ENCODE data around the gene IQSEC3. TPM values are rescaled to one million over a fixed set of nuclear protein-coding genes. Genes with fewer than 3 reads are reported as not detected.
"Not testable (repeated sequence)": the region's sequence is repeated elsewhere in the genome, so short reads cannot be mapped to it uniquely, and the experiment has no call there.

Gene IQSEC3
- polyA plus RNA-seq, 1 donor = 2.7 TPM

- Histone ChIP-seq H3K36me3 (ENCODE audit: control insufficient read depth, insufficient read depth, low read length) (no peaks in the 10 kb centered on the region), H3K27me3 (ENCODE audit: control insufficient read depth, insufficient read depth, low read length) (peaks cover 32% of the 10 kb centered on the region), H3K9me3 (ENCODE audit: control insufficient read depth, low read depth, low read length) (peaks cover 3% of the 10 kb centered on the region), H3K4me1 (ENCODE audit: control insufficient read depth, insufficient read depth, low read length) (peaks cover 6% of the 10 kb centered on the region), H3K27ac (ENCODE audit: low read length) (no peak overlapping the region), H3K4me3 (ENCODE audit: low read length) (no peak overlapping the region)
- DNase-seq = no peak
- WGBS (ENCODE audit: insufficient coverage, low lambda C conversion rate) = no CpG with 5 or more reads among the region's 6 CpGs
Observed at GRCh38 chr12:215116-215515, 148.5 kb downstream of the IQSEC3 start.

GRCh38 chr12:217029-217428 is 150.5 kb downstream of the IQSEC3 start:
- DNase-seq; H3K36me3 ChIP-seq (ENCODE audit: control insufficient read depth, insufficient read depth, low read length); H3K9me3 ChIP-seq (ENCODE audit: control insufficient read depth, low read depth, low read length); H3K4me1 ChIP-seq (ENCODE audit: control insufficient read depth, insufficient read depth, low read length); H3K4me3 ChIP-seq (ENCODE audit: low read length); H3K27ac ChIP-seq (ENCODE audit: low read length): not testable (repeated sequence)
- WGBS (ENCODE audit: insufficient coverage, low lambda C conversion rate) = 97% methylated on average over 5 of the region's 6 CpGs
- peaks cover 20% of the 10 kb centered on the region for H3K27me3 ChIP-seq (ENCODE audit: control insufficient read depth, insufficient read depth, low read length)

- Histone ChIP-seq H3K9me3 (ENCODE audit: control insufficient read depth, low read depth, low read length) (peaks cover 3% of the 10 kb centered on the region), H3K4me3 (ENCODE audit: low read length) (no peak overlapping the region), H3K4me1 (ENCODE audit: control insufficient read depth, insufficient read depth, low read length) (peaks cover 6% of the 10 kb centered on the region), H3K27me3 (ENCODE audit: control insufficient read depth, insufficient read depth, low read length) (peaks cover 9% of the 10 kb centered on the region), H3K36me3 (ENCODE audit: control insufficient read depth, insufficient read depth, low read length) (no peaks in the 10 kb centered on the region), H3K27ac (ENCODE audit: low read length) (no peak overlapping the region)
- DNase-seq = no peak
- no CpG with 5 or more reads among the region's 5 CpGs for WGBS (ENCODE audit: insufficient coverage, low lambda C conversion rate)
Observed at GRCh38 chr12:218221-218620, 151.7 kb downstream of the IQSEC3 start.

GRCh38 chr12:218728-219590 is 152.4 kb downstream of the IQSEC3 start:
- H3K4me3 ChIP-seq (ENCODE audit: low read length) = no peak overlapping the region

GRCh38 chr12:219891-220352 is 153.4 kb downstream of the IQSEC3 start:
- no CpG with 5 or more reads among the region's 17 CpGs for WGBS (ENCODE audit: insufficient coverage, low lambda C conversion rate)
- no peak overlapping the region for H3K4me3 ChIP-seq (ENCODE audit: low read length)
- peaks cover 3% of the 10 kb centered on the region for H3K9me3 ChIP-seq (ENCODE audit: control insufficient read depth, low read depth, low read length)
- peak; percentile 44 to 49 for DNase-seq
- no peak overlapping the region for H3K27ac ChIP-seq (ENCODE audit: low read length)
- H3K36me3 ChIP-seq (ENCODE audit: control insufficient read depth, insufficient read depth, low read length) = no peaks in the 10 kb centered on the region
- H3K4me1 ChIP-seq (ENCODE audit: control insufficient read depth, insufficient read depth, low read length) = no peaks in the 10 kb centered on the region
- H3K27me3 ChIP-seq (ENCODE audit: control insufficient read depth, insufficient read depth, low read length) = no peaks in the 10 kb centered on the region

More at GRCh38 chr12:218728-219590, 152.4 kb downstream of the IQSEC3 start:
- H3K36me3 ChIP-seq (ENCODE audit: control insufficient read depth, insufficient read depth, low read length) = no peaks in the 10 kb centered on the region
- H3K9me3 ChIP-seq (ENCODE audit: control insufficient read depth, low read depth, low read length) = peaks cover 3% of the 10 kb centered on the region
- no peak overlapping the region for H3K27ac ChIP-seq (ENCODE audit: low read length)
- H3K27me3 ChIP-seq (ENCODE audit: control insufficient read depth, insufficient read depth, low read length) = peaks cover 2% of the 10 kb centered on the region
- 91% methylated on average over 7 of the region's 30 CpGs for WGBS (ENCODE audit: insufficient coverage, low lambda C conversion rate)
- DNase-seq = no peak
- H3K4me1 ChIP-seq (ENCODE audit: control insufficient read depth, insufficient read depth, low read length) = no peaks in the 10 kb centered on the region

GRCh38 chr12:220491-220890 is 153.9 kb downstream of the IQSEC3 start:
- no peak for DNase-seq
- H3K36me3 ChIP-seq (ENCODE audit: control insufficient read depth, insufficient read depth, low read length) = no peaks in the 10 kb centered on the region
- no peak overlapping the region for H3K27ac ChIP-seq (ENCODE audit: low read length)
- H3K27me3 ChIP-seq (ENCODE audit: control insufficient read depth, insufficient read depth, low read length) = no peaks in the 10 kb centered on the region
- H3K9me3 ChIP-seq (ENCODE audit: control insufficient read depth, low read depth, low read length) = peaks cover 3% of the 10 kb centered on the region
- WGBS (ENCODE audit: insufficient coverage, low lambda C conversion rate) = no CpG with 5 or more reads among the region's 6 CpGs
- no peaks in the 10 kb centered on the region for H3K4me1 ChIP-seq (ENCODE audit: control insufficient read depth, insufficient read depth, low read length)
- no peak overlapping the region for H3K4me3 ChIP-seq (ENCODE audit: low read length)

GRCh38 chr12:220946-221550 is 154.5 kb downstream of the IQSEC3 start:
- Histone ChIP-seq H3K36me3 (ENCODE audit: control insufficient read depth, insufficient read depth, low read length) (no peaks in the 10 kb centered on the region), H3K27ac (ENCODE audit: low read length) (no peak overlapping the region), H3K4me3 (ENCODE audit: low read length) (no peak overlapping the region), H3K9me3 (ENCODE audit: control insufficient read depth, low read depth, low read length) (peaks cover 3% of the 10 kb centered on the region), H3K4me1 (ENCODE audit: control insufficient read depth, insufficient read depth, low read length) (no peaks in the 10 kb centered on the region), H3K27me3 (ENCODE audit: control insufficient read depth, insufficient read depth, low read length) (no peaks in the 10 kb centered on the region)
- WGBS (ENCODE audit: insufficient coverage, low lambda C conversion rate) = no CpG with 5 or more reads among the region's 19 CpGs
- no peak for DNase-seq

- no peak overlapping the region for H3K27ac ChIP-seq (ENCODE audit: low read length)
- H3K4me1 ChIP-seq (ENCODE audit: control insufficient read depth, insufficient read depth, low read length) = no peaks in the 10 kb centered on the region
- peaks cover 3% of the 10 kb centered on the region for H3K9me3 ChIP-seq (ENCODE audit: control insufficient read depth, low read depth, low read length)
- H3K36me3 ChIP-seq (ENCODE audit: control insufficient read depth, insufficient read depth, low read length) = no peaks in the 10 kb centered on the region
- DNase-seq = no peak
- H3K4me3 ChIP-seq (ENCODE audit: low read length) = no peak overlapping the region
- no peaks in the 10 kb centered on the region for H3K27me3 ChIP-seq (ENCODE audit: control insufficient read depth, insufficient read depth, low read length)
- WGBS (ENCODE audit: insufficient coverage, low lambda C conversion rate) = no CpG with 5 or more reads among the region's 6 CpGs
Observed at GRCh38 chr12:221736-222135, 155.2 kb downstream of the IQSEC3 start.

GRCh38 chr12:223841-224240 is 157.3 kb downstream of the IQSEC3 start:
- no peak overlapping the region for H3K4me3 ChIP-seq (ENCODE audit: low read length)
- no peak for DNase-seq
- no CpG with 5 or more reads among the region's 11 CpGs for WGBS (ENCODE audit: insufficient coverage, low lambda C conversion rate)
- no peak overlapping the region for H3K27ac ChIP-seq (ENCODE audit: low read length)
- H3K4me1 ChIP-seq (ENCODE audit: control insufficient read depth, insufficient read depth, low read length) = no peaks in the 10 kb centered on the region
- no peaks in the 10 kb centered on the region for H3K36me3 ChIP-seq (ENCODE audit: control insufficient read depth, insufficient read depth, low read length)
- peaks cover 3% of the 10 kb centered on the region for H3K9me3 ChIP-seq (ENCODE audit: control insufficient read depth, low read depth, low read length)
- peaks cover 3% of the 10 kb centered on the region for H3K27me3 ChIP-seq (ENCODE audit: control insufficient read depth, insufficient read depth, low read length)

- H3K27me3 ChIP-seq (ENCODE audit: control insufficient read depth, insufficient read depth, low read length) = peaks cover 6% of the 10 kb centered on the region
- WGBS (ENCODE audit: insufficient coverage, low lambda C conversion rate) = no CpG with 5 or more reads among the region's 9 CpGs
- H3K4me3 ChIP-seq (ENCODE audit: low read length) = no peak overlapping the region
- no peaks in the 10 kb centered on the region for H3K4me1 ChIP-seq (ENCODE audit: control insufficient read depth, insufficient read depth, low read length)
- H3K27ac ChIP-seq (ENCODE audit: low read length) = no peak overlapping the region
- H3K9me3 ChIP-seq (ENCODE audit: control insufficient read depth, low read depth, low read length) = peaks cover 3% of the 10 kb centered on the region
- no peak for DNase-seq
- H3K36me3 ChIP-seq (ENCODE audit: control insufficient read depth, insufficient read depth, low read length) = no peaks in the 10 kb centered on the region
Observed at GRCh38 chr12:224330-224729, 157.8 kb downstream of the IQSEC3 start.
